HepG2 (cell line): ENCODE results near the gene WDR7.

Source experiments
- AFF4 ChIP-seq: sonication (generic); formaldehyde crosslinking; IDR thresholded peaks from 2 replicates; pipeline ENCODE4 v1.4.0; 2020; ENCODE audit warnings: missing genetic modification reagents
- EEA1 ChIP-seq: sonication (generic); formaldehyde crosslinking; IDR thresholded peaks from 2 replicates; pipeline ENCODE4 v1.5.1; 2020; ENCODE audit warnings: mild to moderate bottlenecking, missing genetic modification reagents, borderline replicate concordance
- NFKB2 ChIP-seq: sonication (generic); formaldehyde crosslinking; IDR thresholded peaks from 2 replicates; pipeline ENCODE4 v1.4.0; 2020; ENCODE audit warnings: missing genetic modification reagents, borderline replicate concordance
- PBX3 ChIP-seq: sonication (generic); formaldehyde crosslinking; IDR thresholded peaks from 2 replicates; pipeline ENCODE4 v1.8.1; 2023; ENCODE audit warnings: missing genetic modification reagents, inconsistent platforms, borderline replicate concordance
- POLR2AphosphoS5 ChIP-seq: IDR thresholded peaks from 2 replicates; pipeline ENCODE4 v1.6.1; 2012; ENCODE audit warnings: low read depth, low read length
- SMC3 ChIP-seq: IDR thresholded peaks from 2 replicates; pipeline ENCODE4 v1.6.1; 2011; ENCODE audit warnings: low read length, improper control_type of control experiment
- THRA ChIP-seq: sonication (generic); formaldehyde crosslinking; IDR thresholded peaks from 2 replicates; pipeline ENCODE4 v1.4.0; 2020; ENCODE audit warnings: missing genetic modification reagents, borderline replicate concordance
- USF2 ChIP-seq, 2 experiments: sonication (generic) in 1 of 2; formaldehyde crosslinking in 1 of 2; IDR thresholded peaks; 2 replicates each; pipeline versions ENCODE4 v1.5.1 to v1.6.1; 2011 to 2020; ENCODE audit warnings: borderline replicate concordance in 1 of 2, low read depth in 1 of 2, low read length in 1 of 2, mild to moderate bottlenecking in 1 of 2, missing genetic modification reagents in 1 of 2, moderate library complexity in 1 of 2
- ZBTB43 ChIP-seq: sonication (generic); formaldehyde crosslinking; conservative IDR thresholded peaks from 2 replicates; pipeline ENCODE4 v1.4.0; 2020; ENCODE audit warnings: missing genetic modification reagents
- ZFP36 ChIP-seq: fragments of 150-350 bp; IDR thresholded peaks from 2 replicates; pipeline ENCODE4 v1.6.1; 2018; ENCODE audit warnings: borderline replicate concordance, low read length, low read depth; ENCODE audit not compliant: partially characterized antibody
- ZNF781 ChIP-seq: sonication (generic); formaldehyde crosslinking; IDR thresholded peaks from 2 replicates; pipeline ENCODE4 v1.5.1; 2020; ENCODE audit warnings: borderline replicate concordance, mild to moderate bottlenecking, missing genetic modification reagents; ENCODE audit errors: not compliant biosample characterization
- TF ChIP-seq, protein P1 (sequence below): sonication (generic); formaldehyde crosslinking; IDR thresholded peaks from 2 replicates; pipeline ENCODE4 v1.4.0; 2020; ENCODE audit warnings: low read depth, missing genetic modification reagents

- TF ChIP-seq SMC3 (no peak), PBX3 (CRISPR knock-in tag) (no peak), NFKB2 (CRISPR knock-in tag) (no peak), AFF4 (CRISPR knock-in tag) (no peak), ZBTB43 (no peak), ZFP36 (no peak), POLR2AphosphoS5 (no peak), ZNF781 (CRISPR knock-in tag) (no peak), THRA (no peak), USF2 (IDR thresholded peaks at IDR 0.05; ENCODE audit: low read depth, low read length) (no peak), USF2 (CRISPR knock-in tag; IDR thresholded peaks at IDR 0.05; ENCODE audit: borderline replicate concordance) (no peak), EEA1 (no peak)
- TF ChIP-seq, protein P1, sequence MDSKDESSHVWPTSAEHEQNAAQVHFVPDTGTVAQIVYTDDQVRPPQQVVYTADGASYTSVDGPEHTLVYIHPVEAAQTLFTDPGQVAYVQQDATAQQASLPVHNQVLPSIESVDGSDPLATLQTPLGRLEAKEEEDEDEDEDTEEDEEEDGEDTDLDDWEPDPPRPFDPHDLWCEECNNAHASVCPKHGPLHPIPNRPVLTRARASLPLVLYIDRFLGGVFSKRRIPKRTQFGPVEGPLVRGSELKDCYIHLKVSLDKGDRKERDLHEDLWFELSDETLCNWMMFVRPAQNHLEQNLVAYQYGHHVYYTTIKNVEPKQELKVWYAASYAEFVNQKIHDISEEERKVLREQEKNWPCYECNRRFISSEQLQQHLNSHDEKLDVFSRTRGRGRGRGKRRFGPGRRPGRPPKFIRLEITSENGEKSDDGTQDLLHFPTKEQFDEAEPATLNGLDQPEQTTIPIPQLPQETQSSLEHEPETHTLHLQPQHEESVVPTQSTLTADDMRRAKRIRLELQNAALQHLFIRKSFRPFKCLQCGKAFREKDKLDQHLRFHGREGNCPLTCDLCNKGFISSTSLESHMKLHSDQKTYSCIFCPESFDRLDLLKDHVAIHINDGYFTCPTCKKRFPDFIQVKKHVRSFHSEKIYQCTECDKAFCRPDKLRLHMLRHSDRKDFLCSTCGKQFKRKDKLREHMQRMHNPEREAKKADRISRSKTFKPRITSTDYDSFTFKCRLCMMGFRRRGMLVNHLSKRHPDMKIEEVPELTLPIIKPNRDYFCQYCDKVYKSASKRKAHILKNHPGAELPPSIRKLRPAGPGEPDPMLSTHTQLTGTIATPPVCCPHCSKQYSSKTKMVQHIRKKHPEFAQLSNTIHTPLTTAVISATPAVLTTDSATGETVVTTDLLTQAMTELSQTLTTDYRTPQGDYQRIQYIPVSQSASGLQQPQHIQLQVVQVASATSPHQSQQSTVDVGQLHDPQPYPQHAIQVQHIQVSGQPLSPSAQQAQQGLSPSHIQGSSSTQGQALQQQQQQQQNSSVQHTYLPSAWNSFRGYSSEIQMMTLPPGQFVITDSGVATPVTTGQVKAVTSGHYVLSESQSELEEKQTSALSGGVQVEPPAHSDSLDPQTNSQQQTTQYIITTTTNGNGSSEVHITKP (CRISPR knock-in tag) = no peak
These were observed 148.6 kb downstream of the WDR7 start for GRCh38 chr18:56799756-56800155.
